Adipose tissue (tissue), 3 donors: Measurements from ENCODE around the gene SMIM32. TPM values are rescaled to one million over a fixed set of nuclear protein-coding genes. Genes with fewer than 3 reads are reported as not detected.

Source experiments
- H3K27ac ChIP-seq: one replicate; pipeline ENCODE4 v1.5.1; 2013; ENCODE audit warnings: low read depth, low read length
- WGBS, 3 donors: extraction: QIAGEN DNeasy Blood & Tissue Kit; methylation state at CpG; one replicate each; pipeline ENCODE4 v1.1.7; 2013; 5-methylcytosine and 5-hydroxymethylcytosine counted together
- polyA plus RNA-seq, 3 donors: library from polyadenylated mRNA; stranded (reverse); fragments of 200-250 nt; gene quantifications; one replicate each; pipeline ENCODE4 v1.2.3, GENCODE V29; 2013
- donor health status: healthy with polysubstance abuse.
- donor health status: Bipolar disorder and iron deficiency.
- donor health status: healthy.

The SMIM32 gene
- polyA plus RNA-seq, 3 donors, result 0.35 TPM; not detected in 2

- H3K27ac ChIP-seq, result no peak overlapping the region
Measured at GRCh38 chr5:136147632-136148031, 45.3 kb downstream of the SMIM32 start.

- H3K27ac ChIP-seq, result no peak overlapping the region
- WGBS, 3 donors, result 71 to 82% (median 71%) methylated on average over 3 of the region's 3 CpGs
Measured at GRCh38 chr5:136146201-136146600, 46.8 kb downstream of the SMIM32 start.

GRCh38 chr5:136145030-136145429 lies 47.9 kb downstream of the SMIM32 start:
- no peak overlapping the region for H3K27ac ChIP-seq
- 54 to 67% (median 58%) methylated on average over 2 of the region's 2 CpGs for WGBS, 3 donors

- H3K27ac ChIP-seq, result no peak overlapping the region
- WGBS, 3 donors, result 58 to 84% (median 82%) methylated on average over 3 of the region's 3 CpGs
Measured at GRCh38 chr5:136143763-136144162, 49.2 kb downstream of the SMIM32 start.

GRCh38 chr5:136143312-136143711 lies 49.6 kb downstream of the SMIM32 start:
- WGBS, 3 donors, result 70 to 84% (median 81%) methylated on average over 6 of the region's 6 CpGs
- no peak overlapping the region for H3K27ac ChIP-seq

GRCh38 chr5:136141561-136141960 lies 51.4 kb downstream of the SMIM32 start:
- H3K27ac ChIP-seq, result no peak overlapping the region

Other genes starting within 250 kb of the SMIM32 start
- not detected for gene LECT2, start 238.2 kb downstream of the SMIM32 start, polyA plus RNA-seq
- 100 to 1,000 TPM in 1 of 3 donors, 10 to 100 TPM in 2; 10.9 to 103 (median 62.2) TPM for gene TGFBI, start 164.2 kb downstream of the SMIM32 start, polyA plus RNA-seq
- gene SMAD5, start 60.3 kb downstream of the SMIM32 start, polyA plus RNA-seq, result 10 to 100 TPM in 1 of 3 donors, 1 to 10 TPM in 2; 4.9 to 18.6 (median 9.9) TPM
- gene TRPC7, start 172.4 kb upstream of the SMIM32 start, polyA plus RNA-seq, result not detected